ENCODE results near the gene DOCK2. TPM values are rescaled to one million over a fixed set of nuclear protein-coding genes. Genes with fewer than 3 reads are reported as not detected.

DOCK2 gene
- total and polyA plus RNA-seq, 2 of the 8 experiments (the other 6 are each of a cell fraction or from before 2014, with no cell fraction given): 3.9 to 5.7 TPM

GRCh38 chr5:169703813-169704212 lies 66.7 kb downstream of the DOCK2 start:
- Histone ChIP-seq H3K4ac (replicated peaks; ENCODE audit: insufficient read length, low read depth, low read length) (no peak overlapping the region), H3K23me2 (ENCODE audit: low read depth, low read length) (no peaks in the 10 kb centered on the region), H4K8ac (ENCODE audit: extremely low read depth, insufficient read depth, low read length) (no peak overlapping the region), H3K4me2 (ENCODE audit: insufficient read depth in 1 of 2, low read depth in 2 of 2, low read length in 2 of 2) (no peak overlapping the region), H2AK5ac (ENCODE audit: low read depth, low read length) (no peak overlapping the region), H3K14ac (ENCODE audit: insufficient read length) (no peak overlapping the region), H2BK120ac (replicated peaks; ENCODE audit: low read depth, low read length) (no peak overlapping the region), H3K9ac (replicated peaks in 1 of 4; ENCODE audit: extremely low read depth in 1 of 4, low read depth in 3 of 4, low read length in 3 of 4) (no peak overlapping the region; a peak in 1 of 7 replicates), H3K36me3 (ENCODE audit: control insufficient read depth in 2 of 4, insufficient read depth in 4 of 4, low read length in 3 of 4) (no peaks in the 10 kb centered on the region), H3K79me2 (ENCODE audit: control insufficient read depth in 1 of 2, insufficient read depth in 2 of 2, low read length in 2 of 2) (no peaks in the 10 kb centered on the region), H2BK15ac (ENCODE audit: low read length) (no peak overlapping the region), H3K23ac (ENCODE audit: insufficient read length) (no peak overlapping the region), H2AFZ (ENCODE audit: low read length) (no peak overlapping the region), H3K4me1 (replicated peaks in 1 of 4; ENCODE audit: control insufficient read depth in 3 of 4, insufficient read depth in 4 of 4, low read length in 3 of 4) (no peaks in the 10 kb centered on the region), H3K18ac (ENCODE audit: extremely low read depth, low read length) (no peak overlapping the region), H3K4me3 (ENCODE audit: extremely low read depth in 1 of 4, insufficient read depth in 2 of 4, low read depth in 3 of 4, low read length in 4 of 4) (no peak overlapping the region), H3K56ac (replicated peaks; ENCODE audit: insufficient read length, low read depth, low read length) (no peak overlapping the region), H2BK5ac (ENCODE audit: low read depth, low read length) (no peak overlapping the region), H4K91ac (replicated peaks; ENCODE audit: insufficient read length, low read length) (no peak overlapping the region), H3K27ac (ENCODE audit: low read depth, low read length) (no peak overlapping the region), H4K20me1 (replicated peaks in 1 of 2; ENCODE audit: control insufficient read depth in 1 of 2, insufficient read depth in 2 of 2, low read length in 2 of 2) (no peaks in the 10 kb centered on the region), H2BK20ac (ENCODE audit: low read length) (no peak overlapping the region), H2BK12ac (ENCODE audit: low read depth, low read length) (no peak overlapping the region), H3K79me1 (ENCODE audit: low read depth, low read length) (no peaks in the 10 kb centered on the region), H3K27me3 (replicated peaks in 1 of 4; ENCODE audit: control insufficient read depth in 3 of 4, extremely low read depth in 1 of 4, insufficient read depth in 3 of 4, low read length in 3 of 4) (no peaks in the 10 kb centered on the region), H3K9me3 (ENCODE audit: insufficient read depth in 2 of 2, low read depth in 1 of 2, low read length in 1 of 2) (no peaks in the 10 kb centered on the region), H4K5ac (ENCODE audit: insufficient read length, low read depth, low read length) (no peak overlapping the region)
- ChIA-PET CTCF (ENCODE audit: partially characterized antibody) (interaction anchor here (2.7 to 6.5 kb wide), 2 partner anchors 123 to 276 kb away, joined by 15 to 40 read pairs; partner anchors contain the start of gene INSYN2B), POLR2A (ENCODE audit: partially characterized antibody) (no interaction called here)
- no peak for FAIRE-seq
- 94% methylated on average over 2 of the region's 2 CpGs; no CpG with 5 or more reads in 1 of the 2 experiments for WGBS, 2 experiments (ENCODE audit: extremely low coverage in 1 of 2, insufficient coverage in 1 of 2, insufficient read length in 1 of 2, insufficient replicate concordance in 2 of 2, low coverage in 1 of 2, low lambda C conversion rate in 2 of 2, missing lambda C conversion rate in 1 of 2)
- TF ChIP-seq CHD1 (IDR thresholded peaks at IDR 0.05; ENCODE audit: low read depth, low read length) (no peak), CHD2 (IDR thresholded peaks at IDR 0.05; ENCODE audit: low read length) (no peak), POU5F1 (IDR thresholded peaks at IDR 0.05; ENCODE audit: low read depth, low read length) (no peak), RNF2 (IDR thresholded peaks at IDR 0.05; ENCODE audit: borderline replicate concordance, low read depth, low read length, missing control alignments, poor library complexity, severe bottlenecking) (no peak), HDAC6 (IDR thresholded peaks at IDR 0.05; ENCODE audit: low read depth, low read length) (no peak)
- no peak for DNase-seq (ENCODE audit: low read depth in 1 of 2, low spot score in 2 of 2)
